ENCODE measurements around the gene SPINK14. TPM values are rescaled to one million over a fixed set of nuclear protein-coding genes. Genes with fewer than 3 reads are reported as not detected.

SPINK14 gene
- total RNA-seq, 1 donor from 2014 or later: not detected

GRCh38 chr5:148141645-148142044, 26.7 kb upstream of the SPINK14 start:
- H3K36me3 Mint-ChIP-seq: peaks cover 6% of the 10 kb centered on the region
- no peaks in the 10 kb centered on the region for H3K9me3 Mint-ChIP-seq

GRCh38 chr5:148145916-148146315, 22.4 kb upstream of the SPINK14 start:
- Mint-ChIP-seq H3K27me3 (ENCODE audit: low read depth) (no peaks in the 10 kb centered on the region), H3K4me1 (peaks cover 22% of the 10 kb centered on the region), H3K27ac (peak overlapping the region; percentile 31), H3K4me3 (no peak overlapping the region), H3K9me3 (no peaks in the 10 kb centered on the region), H3K36me3 (no peaks in the 10 kb centered on the region)
- DNase-seq (ENCODE audit: low spot score in 2 of 2, unreplicated experiment in 2 of 2): no peak
- TF ChIP-seq CTCF (IDR thresholded peaks at IDR 0.05; ENCODE audit: unreplicated experiment): no peak

More at GRCh38 chr5:148141645-148142044, 26.7 kb upstream of the SPINK14 start:
- no peak overlapping the region for H3K27ac Mint-ChIP-seq
- no peak for TF ChIP-seq CTCF (IDR thresholded peaks at IDR 0.05; ENCODE audit: unreplicated experiment)
- peaks cover 16% of the 10 kb centered on the region for H3K4me1 Mint-ChIP-seq
- H3K27me3 Mint-ChIP-seq (ENCODE audit: low read depth): no peaks in the 10 kb centered on the region
- H3K4me3 Mint-ChIP-seq: no peak overlapping the region
- no peak for DNase-seq (ENCODE audit: low spot score in 2 of 2, unreplicated experiment in 2 of 2)

- Mint-ChIP-seq H3K4me3 (no peak overlapping the region), H3K27ac (peak overlapping the region; percentile 31), H3K9me3 (no peaks in the 10 kb centered on the region), H3K27me3 (ENCODE audit: low read depth) (no peaks in the 10 kb centered on the region), H3K36me3 (no peaks in the 10 kb centered on the region), H3K4me1 (peaks cover 22% of the 10 kb centered on the region)
- no peak for TF ChIP-seq CTCF (IDR thresholded peaks at IDR 0.05; ENCODE audit: unreplicated experiment)
- DNase-seq (ENCODE audit: low spot score in 2 of 2, unreplicated experiment in 2 of 2): no peak
Observed at GRCh38 chr5:148146487-148146886, 21.9 kb upstream of the SPINK14 start.

- Mint-ChIP-seq H3K27me3 (ENCODE audit: low read depth) (no peaks in the 10 kb centered on the region), H3K4me3 (no peak overlapping the region), H3K9me3 (no peaks in the 10 kb centered on the region), H3K4me1 (peaks cover 22% of the 10 kb centered on the region), H3K27ac (no peak overlapping the region), H3K36me3 (no peaks in the 10 kb centered on the region)
- TF ChIP-seq CTCF (IDR thresholded peaks at IDR 0.05; ENCODE audit: unreplicated experiment): no peak
- no peak for DNase-seq (ENCODE audit: low spot score in 2 of 2, unreplicated experiment in 2 of 2)
Observed at GRCh38 chr5:148147415-148147814, 20.9 kb upstream of the SPINK14 start.

GRCh38 chr5:148151872-148152271, 16.5 kb upstream of the SPINK14 start:
- no peaks in the 10 kb centered on the region for H3K27me3 Mint-ChIP-seq (ENCODE audit: low read depth)
- H3K4me1 Mint-ChIP-seq: peaks cover 4% of the 10 kb centered on the region
- H3K4me3 Mint-ChIP-seq: no peak overlapping the region

More at GRCh38 chr5:148151872-148152271, 16.5 kb upstream of the SPINK14 start:
- TF ChIP-seq CTCF (IDR thresholded peaks at IDR 0.05; ENCODE audit: unreplicated experiment): no peak
- Mint-ChIP-seq H3K9me3 (peaks cover 16% of the 10 kb centered on the region), H3K36me3 (no peaks in the 10 kb centered on the region), H3K27ac (no peak overlapping the region)
- DNase-seq (ENCODE audit: low spot score in 2 of 2, unreplicated experiment in 2 of 2): no peak

All from mesothelial cell of epicardium (in vitro differentiated cells).